AG04450 (cell line): ENCODE results near the gene KIF2A. TPM values are rescaled to one million over a fixed set of nuclear protein-coding genes. Genes with fewer than 3 reads are reported as not detected.

Experiments
- CTCF ChIA-PET: fragments of 300-600, 350-600 bp; formaldehyde crosslinking; extraction: SDS; loops from one replicate; lab custom pipeline; 2022; ENCODE audit warnings: antibody characterized with exemption, inconsistent platforms; lab: Charles Lee
- POLR2A ChIA-PET: fragments of 350-600 bp; formaldehyde crosslinking; extraction: SDS; loops from one replicate; lab custom pipeline; 2021; ENCODE audit warnings: antibody characterized with exemption, inconsistent platforms; lab: Yijun Ruan, JAX
- DNase-seq: peaks from one replicate; pipeline ENCODE4 v3.0.0-alpha.2; 2011; ENCODE audit warnings: low read depth, low spot score
- H3K27ac ChIP-seq: one replicate; pipeline ENCODE4 v1.5.1; 2012; ENCODE audit warnings: low read depth, low read length, control low read depth
- H3K27me3 ChIP-seq: one replicate; pipeline ENCODE4 v1.6.0; 2012; ENCODE audit warnings: low read length; ENCODE audit not compliant: control insufficient read depth, insufficient read depth
- H3K4me3 ChIP-seq: 2 replicates; pipeline ENCODE4 v1.5.1; 2011; ENCODE audit warnings: mild to moderate bottlenecking, low read depth, low read length, control low read depth
- H3K9me3 ChIP-seq: 2 replicates; pipeline ENCODE4 v1.5.1; 2012; ENCODE audit warnings: low read length; ENCODE audit not compliant: control insufficient read depth, insufficient read depth
- polyA plus RNA-seq: library from polyadenylated mRNA; depleted of rRNA; stranded (reverse); fragments of >200 nt; gene quantifications from 2 replicates; pipeline ENCODE4 v1.2.3, GENCODE V29; 2011
- TF ChIP-seq, protein P1 (sequence below): IDR thresholded peaks from 2 replicates; pipeline ENCODE4 v1.5.1; 2011; ENCODE audit warnings: low read depth, low read length, control low read depth, inconsistent platforms

Gene KIF2A
- polyA plus RNA-seq, 1 experiment = 50.8 TPM

DNA sequence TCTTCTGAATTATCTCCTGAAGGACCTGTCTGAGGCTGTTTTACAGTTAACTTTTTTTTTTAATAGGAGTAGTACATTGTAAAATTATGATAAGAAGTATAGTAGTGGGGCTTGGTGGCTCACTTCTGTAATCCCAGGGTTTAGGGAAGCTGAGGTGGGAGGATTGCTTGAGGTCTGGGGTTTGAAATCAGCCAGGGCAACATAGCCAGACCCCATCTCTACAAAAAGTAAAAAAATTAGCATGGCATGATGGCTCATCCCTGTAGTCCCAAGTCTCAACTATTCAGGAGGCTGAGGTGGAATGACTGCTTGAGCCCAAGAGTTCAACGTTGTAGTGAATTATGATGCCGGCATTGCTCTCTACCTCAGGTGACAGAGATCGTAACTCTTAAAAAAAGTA is 113.6 kb downstream of the KIF2A start:
- POLR2A ChIA-PET = no interaction called here
- H3K27me3 ChIP-seq = no peaks in the 10 kb centered on the region
- CTCF ChIA-PET = interaction anchor here (1.1 to 1.3 kb wide), 3 partner anchors 24 to 360 kb away, joined by 4 to 9 read pairs (median 6); no protein-coding TSS in a partner anchor
- no peak for DNase-seq
- H3K4me3 ChIP-seq = no peak overlapping the region
- no peaks in the 10 kb centered on the region for H3K9me3 ChIP-seq
- TF ChIP-seq, protein P1, sequence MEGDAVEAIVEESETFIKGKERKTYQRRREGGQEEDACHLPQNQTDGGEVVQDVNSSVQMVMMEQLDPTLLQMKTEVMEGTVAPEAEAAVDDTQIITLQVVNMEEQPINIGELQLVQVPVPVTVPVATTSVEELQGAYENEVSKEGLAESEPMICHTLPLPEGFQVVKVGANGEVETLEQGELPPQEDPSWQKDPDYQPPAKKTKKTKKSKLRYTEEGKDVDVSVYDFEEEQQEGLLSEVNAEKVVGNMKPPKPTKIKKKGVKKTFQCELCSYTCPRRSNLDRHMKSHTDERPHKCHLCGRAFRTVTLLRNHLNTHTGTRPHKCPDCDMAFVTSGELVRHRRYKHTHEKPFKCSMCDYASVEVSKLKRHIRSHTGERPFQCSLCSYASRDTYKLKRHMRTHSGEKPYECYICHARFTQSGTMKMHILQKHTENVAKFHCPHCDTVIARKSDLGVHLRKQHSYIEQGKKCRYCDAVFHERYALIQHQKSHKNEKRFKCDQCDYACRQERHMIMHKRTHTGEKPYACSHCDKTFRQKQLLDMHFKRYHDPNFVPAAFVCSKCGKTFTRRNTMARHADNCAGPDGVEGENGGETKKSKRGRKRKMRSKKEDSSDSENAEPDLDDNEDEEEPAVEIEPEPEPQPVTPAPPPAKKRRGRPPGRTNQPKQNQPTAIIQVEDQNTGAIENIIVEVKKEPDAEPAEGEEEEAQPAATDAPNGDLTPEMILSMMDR = no peak
- H3K27ac ChIP-seq = no peak overlapping the region

DNA sequence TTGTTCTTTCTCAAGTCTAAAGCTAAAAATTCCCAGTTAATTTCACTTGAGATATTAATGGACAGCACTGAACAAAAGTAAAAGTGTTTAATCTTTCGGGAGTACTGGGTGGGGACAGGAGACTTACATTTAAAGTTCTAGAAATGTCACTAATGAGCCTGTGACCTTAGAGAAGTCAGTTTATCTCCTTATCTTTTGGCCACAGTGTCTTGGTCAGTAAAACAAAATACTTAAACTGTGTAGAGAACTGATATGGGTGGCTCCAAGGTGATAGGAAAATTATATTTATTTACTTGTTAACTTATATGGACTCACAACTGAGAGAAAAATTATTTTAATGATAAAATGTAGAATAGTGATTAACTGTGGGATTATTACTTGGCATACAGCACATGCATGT is 115.4 kb downstream of the KIF2A start:
- TF ChIP-seq, protein P1 = no peak

GRCh38 chr5:62424763-62425162 is 118.8 kb downstream of the KIF2A start:
- Histone ChIP-seq H3K27ac (no peak overlapping the region), H3K4me3 (no peak overlapping the region), H3K9me3 (no peaks in the 10 kb centered on the region), H3K27me3 (no peaks in the 10 kb centered on the region)
- no peak for DNase-seq
- ChIA-PET CTCF (interaction anchor here (1.4 kb wide), 1 partner anchor 35 kb away, joined by 4 read pairs; no protein-coding TSS in a partner anchor), POLR2A (no interaction called here)
- TF ChIP-seq, protein P1 = no peak

More for the DNA sequence above, 115.4 kb downstream of the KIF2A start:
- Histone ChIP-seq H3K27ac (no peak overlapping the region), H3K27me3 (no peaks in the 10 kb centered on the region), H3K9me3 (no peaks in the 10 kb centered on the region), H3K4me3 (no peak overlapping the region)
- ChIA-PET CTCF (no interaction called here), POLR2A (no interaction called here)
- no peak for DNase-seq

DNA sequence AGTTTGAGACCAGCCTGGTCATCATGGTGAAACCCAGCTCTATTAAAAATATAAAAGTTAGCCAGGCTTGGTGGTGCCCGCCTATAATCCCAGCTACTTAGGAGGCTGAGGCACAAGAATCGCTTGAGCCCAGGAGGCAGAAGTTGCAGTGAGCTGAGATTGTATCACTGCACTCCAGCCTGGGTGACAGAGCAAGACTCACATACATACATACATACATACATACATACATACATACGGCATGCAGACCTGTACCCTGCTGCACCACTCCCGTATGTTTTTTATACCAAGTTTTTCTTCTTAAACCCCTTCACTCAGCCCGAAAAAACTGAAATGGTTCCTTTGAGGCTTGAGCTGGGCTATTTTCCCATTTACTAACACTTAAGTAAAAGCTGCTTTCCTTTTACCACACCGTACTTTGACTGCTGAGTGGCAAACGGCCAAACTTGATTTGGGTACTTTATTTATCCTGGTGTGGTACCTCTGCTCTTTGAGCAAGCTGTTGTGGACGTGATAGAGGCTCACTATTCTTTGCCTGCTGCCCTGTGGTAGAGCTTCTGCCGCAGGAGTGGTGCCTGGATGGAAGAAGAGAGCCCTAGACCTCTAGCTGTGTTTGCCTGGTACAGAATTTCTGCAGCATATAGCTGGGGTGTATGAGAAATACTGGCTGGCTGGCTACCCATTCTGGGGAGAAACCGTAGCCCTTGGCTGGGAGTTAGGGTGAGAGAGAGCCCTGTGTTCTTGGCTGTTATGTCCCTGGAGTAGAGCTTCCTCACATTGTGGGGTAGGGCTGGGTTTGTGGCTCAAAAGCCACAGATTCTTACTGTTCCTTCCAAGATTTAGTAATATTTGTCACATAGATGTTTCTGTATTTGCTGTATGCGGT is 126.0 kb downstream of the KIF2A start:
- ChIA-PET CTCF (interaction anchor here (0.8 to 4.5 kb wide), 4 partner anchors 12 to 347 kb away, joined by 3 to 36 read pairs (median 4); no protein-coding TSS in a partner anchor), POLR2A (no interaction called here)
- DNase-seq = no peak

More for the DNA sequence above, 126.0 kb downstream of the KIF2A start:
- H3K27me3 ChIP-seq = no peaks in the 10 kb centered on the region
- H3K9me3 ChIP-seq = no peaks in the 10 kb centered on the region
- H3K27ac ChIP-seq = no peak overlapping the region
- TF ChIP-seq, protein P1 = no peak
- H3K4me3 ChIP-seq = no peak overlapping the region
